Brain microvascular endothelial cell (primary cell): ENCODE measurements around the gene KIDINS220.
A peak's percentile ranks its signal among the peaks of the same experiment; 100 is the strongest.

Source experiments
- DNase-seq: peaks from one replicate; pipeline ENCODE4 v3.0.0-alpha.2; 2020
- H3K27ac ChIP-seq: fragments of 250-450 bp; sonication (Bioruptor Pico); 2 replicates; pipeline ENCODE4 v1.5.1; 2020; ENCODE audit warnings: mild to moderate bottlenecking, moderate library complexity
- H3K27me3 ChIP-seq: fragments of 250-450 bp; sonication (Bioruptor Pico); replicated peaks from 2 replicates; pipeline ENCODE4 v1.5.1; 2020; ENCODE audit warnings: mild to moderate bottlenecking
- H3K36me3 ChIP-seq: fragments of 250-450 bp; sonication (Bioruptor Pico); replicated peaks from 2 replicates; pipeline ENCODE4 v1.5.1; 2020; ENCODE audit warnings: mild to moderate bottlenecking
- H3K4me3 ChIP-seq: 2 replicates; pipeline ENCODE4 v1.5.1; 2011; ENCODE audit warnings: low read depth, mild to moderate bottlenecking, control low read depth, low read length, moderate library complexity
- in situ Hi-C: cut with HindIII; loops from 2 replicates; pipeline ENCODE4 v1.10.0; 2017; ENCODE audit warnings: low sequenced_read_pairs, low pct_ligation_motif_present
- TF ChIP-seq, protein P1 (sequence below): IDR thresholded peaks from 2 replicates; pipeline ENCODE4 v1.5.1; 2011; ENCODE audit warnings: low read depth, mild to moderate bottlenecking, moderate library complexity, low read length, control low read depth, inconsistent platforms; ENCODE audit errors: missing control alignments

Gene KIDINS220

DNA sequence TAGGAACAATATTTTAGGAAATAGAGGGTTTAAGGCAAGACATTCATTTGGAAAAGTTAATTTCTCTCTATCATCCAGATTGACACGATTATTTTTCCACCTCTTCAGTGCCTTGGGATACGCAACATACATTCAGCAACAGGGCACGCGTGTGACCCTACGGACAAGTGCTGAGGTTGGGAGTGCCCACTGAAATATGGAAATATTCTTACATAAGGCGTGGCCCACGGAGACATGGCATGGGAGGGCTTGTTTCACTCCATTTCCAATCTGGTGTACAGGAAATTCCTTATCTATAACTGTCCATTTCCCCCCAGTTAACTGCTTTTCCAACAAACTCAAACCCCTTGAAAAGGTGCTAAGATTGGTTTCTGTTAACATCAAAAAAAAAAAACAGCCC is 20.9 kb upstream of the KIDINS220 start:
- no peak overlapping the region for H3K4me3 ChIP-seq
- peaks cover 2% of the 10 kb centered on the region for H3K36me3 ChIP-seq
- DNase-seq, result no peak
- H3K27ac ChIP-seq, result no peak overlapping the region
- H3K27me3 ChIP-seq, result no peaks in the 10 kb centered on the region
- in situ Hi-C loops, result no loop called here
- TF ChIP-seq, protein P1, sequence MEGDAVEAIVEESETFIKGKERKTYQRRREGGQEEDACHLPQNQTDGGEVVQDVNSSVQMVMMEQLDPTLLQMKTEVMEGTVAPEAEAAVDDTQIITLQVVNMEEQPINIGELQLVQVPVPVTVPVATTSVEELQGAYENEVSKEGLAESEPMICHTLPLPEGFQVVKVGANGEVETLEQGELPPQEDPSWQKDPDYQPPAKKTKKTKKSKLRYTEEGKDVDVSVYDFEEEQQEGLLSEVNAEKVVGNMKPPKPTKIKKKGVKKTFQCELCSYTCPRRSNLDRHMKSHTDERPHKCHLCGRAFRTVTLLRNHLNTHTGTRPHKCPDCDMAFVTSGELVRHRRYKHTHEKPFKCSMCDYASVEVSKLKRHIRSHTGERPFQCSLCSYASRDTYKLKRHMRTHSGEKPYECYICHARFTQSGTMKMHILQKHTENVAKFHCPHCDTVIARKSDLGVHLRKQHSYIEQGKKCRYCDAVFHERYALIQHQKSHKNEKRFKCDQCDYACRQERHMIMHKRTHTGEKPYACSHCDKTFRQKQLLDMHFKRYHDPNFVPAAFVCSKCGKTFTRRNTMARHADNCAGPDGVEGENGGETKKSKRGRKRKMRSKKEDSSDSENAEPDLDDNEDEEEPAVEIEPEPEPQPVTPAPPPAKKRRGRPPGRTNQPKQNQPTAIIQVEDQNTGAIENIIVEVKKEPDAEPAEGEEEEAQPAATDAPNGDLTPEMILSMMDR, result no peak

GRCh38 chr2:8857709-8858108 is 20.3 kb upstream of the KIDINS220 start:
- in situ Hi-C loops, result no loop called here
- peaks cover 2% of the 10 kb centered on the region for H3K36me3 ChIP-seq
- TF ChIP-seq, protein P1, result no peak
- H3K4me3 ChIP-seq, result no peak overlapping the region
- no peaks in the 10 kb centered on the region for H3K27me3 ChIP-seq
- H3K27ac ChIP-seq, result peak overlapping the region; percentile 26
- peak; percentile 35 for DNase-seq

- H3K27me3 ChIP-seq, result no peaks in the 10 kb centered on the region
- TF ChIP-seq, protein P1, result no peak
- peaks cover 2% of the 10 kb centered on the region for H3K36me3 ChIP-seq
- in situ Hi-C loops, result no loop called here
- H3K27ac ChIP-seq, result no peak overlapping the region
- no peak for DNase-seq
- H3K4me3 ChIP-seq, result no peak overlapping the region
These were observed 18.8 kb upstream of the KIDINS220 start for GRCh38 chr2:8856176-8856575.

DNA sequence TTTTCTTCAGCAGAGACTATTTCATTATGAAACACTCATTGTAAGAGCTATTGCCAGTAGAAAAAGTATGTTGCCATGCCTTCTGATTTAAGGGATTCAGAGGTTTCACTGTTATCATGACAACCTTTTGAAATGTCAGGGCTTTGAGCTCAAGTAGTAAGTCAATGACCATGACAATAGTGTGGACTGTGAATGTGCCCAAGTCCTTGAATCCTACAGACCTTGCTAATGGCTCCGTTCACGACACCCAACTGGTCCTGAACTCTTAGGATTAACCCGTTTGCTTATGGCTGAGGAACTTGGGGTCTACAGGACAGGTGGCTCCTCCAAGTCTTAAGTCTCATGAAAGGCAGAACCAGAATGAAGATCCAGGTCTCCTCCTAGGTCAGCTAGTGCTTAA is 17.6 kb upstream of the KIDINS220 start:
- no peak overlapping the region for H3K4me3 ChIP-seq
- no peak overlapping the region for H3K27ac ChIP-seq
- in situ Hi-C loops, result no loop called here
- no peaks in the 10 kb centered on the region for H3K27me3 ChIP-seq
- TF ChIP-seq, protein P1, result no peak
- no peak for DNase-seq
- H3K36me3 ChIP-seq, result peaks cover 2% of the 10 kb centered on the region

- DNase-seq, result no peak
- peaks cover 2% of the 10 kb centered on the region for H3K36me3 ChIP-seq
- in situ Hi-C loops, result no loop called here
These were observed 16.0 kb upstream of the KIDINS220 start for GRCh38 chr2:8853426-8853825.

More at GRCh38 chr2:8853426-8853825, 16.0 kb upstream of the KIDINS220 start:
- no peak overlapping the region for H3K4me3 ChIP-seq
- TF ChIP-seq, protein P1, result no peak
- no peak overlapping the region for H3K27ac ChIP-seq
- H3K27me3 ChIP-seq, result no peaks in the 10 kb centered on the region
